Fibroblast of mammary gland (primary cell): ENCODE data around the gene AK8.
"Not testable (repeated sequence)": the region's sequence is repeated elsewhere in the genome, so short reads cannot be mapped to it uniquely, and the experiment has no call there.

ENCODE experiments used
- DNase-seq: peaks from one replicate; pipeline ENCODE4 v3.0.0-alpha.2; 2010; ENCODE audit warnings: low read depth
- H3K4me3 ChIP-seq: 2 replicates; pipeline ENCODE4 v1.5.1; 2011; ENCODE audit warnings: low read depth, mild to moderate bottlenecking, low read length, moderate library complexity; ENCODE audit not compliant: control insufficient read depth
- TF ChIP-seq, protein P1 (sequence below): conservative IDR thresholded peaks from 2 replicates; pipeline ENCODE4 v1.5.1; 2011; ENCODE audit warnings: low read depth, low read length, inconsistent platforms; ENCODE audit not compliant: control insufficient read depth, insufficient read depth

Gene AK8

GRCh38 chr9:132711846-132712245 is 166.2 kb downstream of the AK8 start:
- no peak overlapping the region for H3K4me3 ChIP-seq
- no peak for DNase-seq
- TF ChIP-seq, protein P1, sequence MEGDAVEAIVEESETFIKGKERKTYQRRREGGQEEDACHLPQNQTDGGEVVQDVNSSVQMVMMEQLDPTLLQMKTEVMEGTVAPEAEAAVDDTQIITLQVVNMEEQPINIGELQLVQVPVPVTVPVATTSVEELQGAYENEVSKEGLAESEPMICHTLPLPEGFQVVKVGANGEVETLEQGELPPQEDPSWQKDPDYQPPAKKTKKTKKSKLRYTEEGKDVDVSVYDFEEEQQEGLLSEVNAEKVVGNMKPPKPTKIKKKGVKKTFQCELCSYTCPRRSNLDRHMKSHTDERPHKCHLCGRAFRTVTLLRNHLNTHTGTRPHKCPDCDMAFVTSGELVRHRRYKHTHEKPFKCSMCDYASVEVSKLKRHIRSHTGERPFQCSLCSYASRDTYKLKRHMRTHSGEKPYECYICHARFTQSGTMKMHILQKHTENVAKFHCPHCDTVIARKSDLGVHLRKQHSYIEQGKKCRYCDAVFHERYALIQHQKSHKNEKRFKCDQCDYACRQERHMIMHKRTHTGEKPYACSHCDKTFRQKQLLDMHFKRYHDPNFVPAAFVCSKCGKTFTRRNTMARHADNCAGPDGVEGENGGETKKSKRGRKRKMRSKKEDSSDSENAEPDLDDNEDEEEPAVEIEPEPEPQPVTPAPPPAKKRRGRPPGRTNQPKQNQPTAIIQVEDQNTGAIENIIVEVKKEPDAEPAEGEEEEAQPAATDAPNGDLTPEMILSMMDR = no peak

DNA sequence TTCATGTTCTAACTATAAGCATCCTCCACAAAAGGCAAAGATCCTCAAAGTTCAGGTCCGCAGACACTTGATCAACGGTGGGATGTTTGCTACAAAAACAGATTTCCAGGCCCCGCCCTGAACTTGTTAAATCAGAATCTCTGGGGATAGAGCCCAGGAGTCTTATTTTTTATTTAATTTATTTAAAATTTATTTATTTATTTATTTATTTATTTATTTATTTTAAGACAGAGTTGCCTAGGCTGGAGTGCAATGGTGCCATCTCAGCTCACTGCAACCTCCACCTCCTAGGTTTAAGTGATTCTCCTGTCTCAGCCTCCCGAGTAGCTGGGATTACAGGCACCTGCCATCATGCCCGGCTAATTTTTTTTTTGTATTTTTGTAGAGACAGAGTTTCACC is 166.9 kb downstream of the AK8 start:
- DNase-seq = not testable (repeated sequence)

DNA sequence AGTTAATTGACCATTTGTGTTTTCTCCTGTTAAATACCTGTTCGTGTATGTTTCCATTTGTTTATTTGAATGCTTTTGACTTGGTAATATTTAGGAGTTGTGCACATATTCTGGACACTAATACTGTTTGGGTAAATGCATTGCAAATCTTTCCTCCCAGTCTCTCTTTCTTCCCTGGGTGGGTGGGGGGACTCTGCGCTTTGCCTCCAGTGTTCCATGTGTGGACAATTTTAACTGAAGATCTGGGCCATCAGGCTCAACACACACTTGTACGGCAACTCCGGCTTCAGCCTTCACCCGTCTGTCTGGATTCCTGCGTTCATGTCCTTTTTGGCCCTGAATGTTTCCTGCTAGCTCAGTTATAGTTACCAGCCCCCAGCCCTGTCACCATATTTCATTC is 167.8 kb downstream of the AK8 start:
- no peak for DNase-seq
- H3K4me3 ChIP-seq = no peak overlapping the region
- TF ChIP-seq, protein P1 = no peak

More for the DNA sequence above, 166.9 kb downstream of the AK8 start:
- not testable (repeated sequence) for H3K4me3 ChIP-seq

DNA sequence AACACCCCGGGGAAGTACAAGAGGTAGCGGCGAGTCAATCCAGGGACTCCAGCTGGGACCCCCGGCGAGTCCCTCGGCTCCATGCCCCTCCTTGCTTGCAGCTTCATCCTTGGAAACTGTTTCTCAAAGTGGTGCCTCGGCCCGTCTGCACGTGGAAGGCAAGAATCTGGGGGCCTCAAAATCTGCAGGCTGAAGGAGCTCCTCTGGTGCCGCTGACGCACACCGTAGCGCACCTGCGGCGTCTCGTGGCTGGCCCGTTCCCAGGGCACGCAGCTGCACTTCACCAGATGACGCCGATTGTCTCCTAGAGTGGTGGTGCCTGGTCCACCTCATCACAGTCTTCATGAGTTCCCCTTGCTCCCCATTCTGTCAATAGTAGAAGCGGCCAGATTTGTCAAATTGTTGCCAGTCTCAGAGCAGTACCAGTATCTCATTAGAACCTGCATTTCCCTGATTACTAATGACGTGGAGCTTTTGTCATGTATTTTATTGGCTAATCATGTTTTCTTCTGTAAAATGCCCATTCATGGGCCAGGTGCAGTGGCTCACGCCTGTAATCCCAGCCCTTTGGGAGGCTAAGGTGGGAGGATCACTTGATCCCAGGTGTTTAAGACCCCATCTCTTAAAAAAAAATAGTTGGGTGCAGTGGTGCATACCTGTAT is 169.2 kb downstream of the AK8 start:
- TF ChIP-seq, protein P1 = no peak
- H3K4me3 ChIP-seq = no peak overlapping the region
- DNase-seq = no peak

DNA sequence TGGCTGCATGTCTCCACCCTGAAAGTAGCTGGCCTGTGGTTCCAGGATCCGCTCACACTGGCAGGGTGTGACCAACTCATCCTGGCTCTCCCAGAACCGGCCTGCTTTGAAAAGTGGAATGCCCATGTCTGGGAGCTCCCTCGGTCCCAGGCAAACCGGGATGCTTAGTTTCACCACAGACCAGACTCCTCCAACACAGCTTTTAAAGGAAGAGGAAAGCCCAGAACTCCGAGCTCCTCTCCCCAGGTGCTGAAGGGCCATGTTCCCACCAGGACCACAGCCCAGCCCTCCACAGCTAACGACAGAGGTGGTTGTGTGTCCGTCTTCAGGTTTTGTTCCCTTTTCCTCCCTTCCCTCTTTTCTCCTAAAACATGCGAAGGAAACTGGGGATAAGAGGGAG is 169.8 kb downstream of the AK8 start:
- DNase-seq = no peak
- TF ChIP-seq, protein P1 = no peak
- H3K4me3 ChIP-seq = no peak overlapping the region

DNA sequence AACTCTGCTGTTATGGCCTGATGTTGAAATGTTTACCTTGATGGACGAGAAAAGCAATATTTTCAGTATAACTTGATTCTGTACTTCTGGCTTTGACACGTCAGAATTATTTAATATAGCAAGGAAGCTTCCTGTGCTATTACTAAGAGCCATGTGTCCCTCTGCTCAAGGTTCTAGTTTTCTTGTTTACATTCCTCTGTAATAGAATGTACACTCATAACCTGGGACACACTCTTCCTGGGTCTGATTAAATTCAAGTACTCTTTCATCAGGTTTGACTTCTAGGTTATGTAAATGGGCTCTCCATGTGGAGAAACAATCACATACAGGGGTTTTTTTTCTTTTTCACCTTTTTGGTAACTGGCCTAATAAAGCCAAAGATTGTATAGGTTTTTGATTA is 174.7 kb downstream of the AK8 start:
- TF ChIP-seq, protein P1 = no peak
- no peak overlapping the region for H3K4me3 ChIP-seq
- DNase-seq = peak; percentile 12

DNA sequence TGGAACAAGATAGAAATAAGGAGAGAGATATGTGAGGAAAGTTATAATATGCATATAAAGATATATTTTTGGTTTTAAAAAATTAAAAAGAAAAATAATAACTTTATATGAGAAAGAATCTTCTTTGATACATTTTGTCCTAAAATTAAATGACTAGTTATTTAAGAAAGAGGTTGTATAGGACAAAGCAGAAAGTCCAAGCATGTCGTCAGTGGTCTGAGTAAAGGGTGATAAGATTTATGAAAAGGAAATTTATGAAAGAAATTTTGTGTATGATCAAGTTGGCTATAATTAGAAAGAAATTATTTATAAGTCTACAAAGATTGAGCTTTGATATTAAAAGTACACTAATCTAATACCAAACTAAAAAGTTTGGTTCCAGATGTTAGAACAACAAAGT is 175.8 kb downstream of the AK8 start:
- H3K4me3 ChIP-seq = no peak overlapping the region
- TF ChIP-seq, protein P1 = no peak
- no peak for DNase-seq
